ENCODE measurements around the gene SPAST. TPM values are rescaled to one million over a fixed set of nuclear protein-coding genes. Genes with fewer than 3 reads are reported as not detected.
"Not testable (repeated sequence)": the region's sequence is repeated elsewhere in the genome, so short reads cannot be mapped to it uniquely, and the experiment has no call there.

SPAST gene
- total RNA-seq, 1 donor from 2014 or later: 14.7 TPM

DNA sequence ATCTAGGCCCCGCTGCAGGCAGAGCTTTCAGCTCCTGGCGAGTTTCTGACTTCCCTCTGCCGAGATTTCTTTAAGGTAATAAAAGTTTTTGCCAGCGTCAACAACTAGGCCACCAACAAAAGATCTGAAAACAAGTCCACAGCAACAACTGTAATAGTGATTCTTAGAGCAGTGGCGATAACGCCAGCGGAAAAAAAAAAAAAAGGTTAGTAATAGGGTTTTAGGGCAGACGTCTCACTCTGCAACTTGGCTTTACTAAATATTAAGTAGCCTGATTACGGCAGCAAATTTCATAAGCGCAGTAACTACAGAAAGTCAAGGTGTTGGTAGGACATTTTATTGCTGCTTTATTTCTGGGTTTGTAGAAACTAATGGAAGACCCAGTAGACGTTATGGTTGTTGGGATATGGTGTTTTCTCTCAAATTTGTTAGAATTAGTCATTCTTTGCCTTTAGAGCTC is 102.8 kb downstream of the SPAST start:
- TF ChIP-seq CTCF (conservative IDR thresholded peaks at IDR 0.05; ENCODE audit: low read depth, low read length): no peak
- no peak for DNase-seq (ENCODE audit: low read depth)
- H3K4me3 ChIP-seq (ENCODE audit: low read depth, low read length): peak overlapping the region; percentile 85

GRCh38 chr2:32168513-32168912 is 105.2 kb downstream of the SPAST start:
- peak; percentile 15 for DNase-seq (ENCODE audit: low read depth)

GRCh38 chr2:32172870-32173269 is 109.5 kb downstream of the SPAST start:
- no peak for DNase-seq (ENCODE audit: low read depth)
- no peak overlapping the region for H3K4me3 ChIP-seq (ENCODE audit: low read depth, low read length)
- TF ChIP-seq CTCF (conservative IDR thresholded peaks at IDR 0.05; ENCODE audit: low read depth, low read length): no peak

More at GRCh38 chr2:32168513-32168912, 105.2 kb downstream of the SPAST start:
- TF ChIP-seq CTCF (conservative IDR thresholded peaks at IDR 0.05; ENCODE audit: low read depth, low read length): no peak
- no peak overlapping the region for H3K4me3 ChIP-seq (ENCODE audit: low read depth, low read length)

DNA sequence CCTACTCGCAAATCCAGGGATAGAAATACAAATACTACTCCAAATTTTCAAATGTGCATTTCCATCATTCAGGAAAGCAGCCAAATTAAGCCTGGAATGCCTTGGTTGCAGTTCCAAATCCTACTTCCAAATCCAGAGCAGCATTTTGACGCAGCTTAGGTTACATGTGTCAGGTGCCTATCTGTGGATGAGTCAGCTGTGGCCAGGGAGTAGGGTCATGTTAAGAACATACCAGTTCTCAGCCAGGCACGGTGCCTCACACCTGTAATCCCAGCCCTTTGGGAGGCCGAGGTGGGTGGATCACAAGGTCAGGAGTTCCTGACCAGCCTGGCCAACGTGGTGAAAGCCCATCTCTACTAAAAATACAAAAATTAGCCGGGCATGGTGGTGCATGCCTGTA is 119.3 kb downstream of the SPAST start:
- H3K4me3 ChIP-seq (ENCODE audit: low read depth, low read length): no peak overlapping the region
- no peak for DNase-seq (ENCODE audit: low read depth)
- TF ChIP-seq CTCF (conservative IDR thresholded peaks at IDR 0.05; ENCODE audit: low read depth, low read length): no peak

DNA sequence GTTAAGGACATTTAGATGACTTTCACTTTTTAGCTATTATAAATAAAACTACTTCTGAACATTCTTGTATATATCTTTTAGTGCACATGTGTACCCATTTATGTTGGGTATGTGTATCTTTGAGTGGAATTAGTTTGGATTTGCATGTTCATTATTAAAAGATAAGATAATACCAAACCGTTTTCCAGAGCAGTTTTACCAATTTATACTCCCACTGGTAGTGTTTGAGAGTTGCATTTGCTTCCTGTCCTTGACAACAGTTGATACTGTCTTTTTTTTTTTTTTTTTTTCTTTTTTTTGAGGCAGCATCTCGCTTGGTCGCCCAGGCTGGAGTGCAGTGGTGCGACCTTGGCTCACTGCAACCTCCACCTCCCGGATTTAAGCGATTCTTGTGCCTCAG is 125.7 kb downstream of the SPAST start:
- DNase-seq (ENCODE audit: low read depth): no peak
- no peak overlapping the region for H3K4me3 ChIP-seq (ENCODE audit: low read depth, low read length)
- TF ChIP-seq CTCF (conservative IDR thresholded peaks at IDR 0.05; ENCODE audit: low read depth, low read length): no peak

DNA sequence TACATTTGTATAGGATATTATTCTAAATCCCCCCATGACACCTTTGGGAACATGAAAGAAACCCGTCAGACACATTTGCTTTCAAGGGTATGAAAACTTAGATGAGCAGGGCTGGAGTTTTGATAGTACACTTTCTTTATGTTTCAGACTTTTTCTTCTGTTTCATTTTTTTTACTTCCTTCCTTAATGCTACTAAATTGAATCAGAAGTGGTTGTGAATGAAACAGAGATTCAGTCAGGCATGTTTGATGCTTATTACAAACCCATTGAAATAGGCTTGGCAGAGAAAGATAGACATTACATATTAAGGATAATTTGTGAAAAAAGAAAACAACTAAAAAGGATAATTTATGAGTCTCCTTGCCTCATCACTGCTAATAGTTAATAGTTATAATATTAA is 129.1 kb downstream of the SPAST start:
- no peak overlapping the region for H3K4me3 ChIP-seq (ENCODE audit: low read depth, low read length)
- no peak for TF ChIP-seq CTCF (conservative IDR thresholded peaks at IDR 0.05; ENCODE audit: low read depth, low read length)
- no peak for DNase-seq (ENCODE audit: low read depth)

GRCh38 chr2:32200814-32201213 is 137.5 kb downstream of the SPAST start:
- DNase-seq (ENCODE audit: low read depth): no peak
- no peak overlapping the region for H3K4me3 ChIP-seq (ENCODE audit: low read depth, low read length)
- TF ChIP-seq CTCF (conservative IDR thresholded peaks at IDR 0.05; ENCODE audit: low read depth, low read length): no peak

- not testable (repeated sequence) for H3K4me3 ChIP-seq (ENCODE audit: low read depth, low read length); DNase-seq (ENCODE audit: low read depth)
Measured at GRCh38 chr2:32203428-32203827, 140.1 kb downstream of the SPAST start.
